Measurements from ENCODE around the gene MTFP1. TPM values are rescaled to one million over a fixed set of nuclear protein-coding genes. Genes with fewer than 3 reads are reported as not detected.
A peak's percentile ranks its signal among the peaks of the same experiment; 100 is the strongest.

The MTFP1 gene
- total and polyA plus RNA-seq, 9 of the 15 experiments (the other 6 are each of a cell fraction or from before 2014, with no cell fraction given): 10.7 to 52.0 (median 30.1) TPM

DNA sequence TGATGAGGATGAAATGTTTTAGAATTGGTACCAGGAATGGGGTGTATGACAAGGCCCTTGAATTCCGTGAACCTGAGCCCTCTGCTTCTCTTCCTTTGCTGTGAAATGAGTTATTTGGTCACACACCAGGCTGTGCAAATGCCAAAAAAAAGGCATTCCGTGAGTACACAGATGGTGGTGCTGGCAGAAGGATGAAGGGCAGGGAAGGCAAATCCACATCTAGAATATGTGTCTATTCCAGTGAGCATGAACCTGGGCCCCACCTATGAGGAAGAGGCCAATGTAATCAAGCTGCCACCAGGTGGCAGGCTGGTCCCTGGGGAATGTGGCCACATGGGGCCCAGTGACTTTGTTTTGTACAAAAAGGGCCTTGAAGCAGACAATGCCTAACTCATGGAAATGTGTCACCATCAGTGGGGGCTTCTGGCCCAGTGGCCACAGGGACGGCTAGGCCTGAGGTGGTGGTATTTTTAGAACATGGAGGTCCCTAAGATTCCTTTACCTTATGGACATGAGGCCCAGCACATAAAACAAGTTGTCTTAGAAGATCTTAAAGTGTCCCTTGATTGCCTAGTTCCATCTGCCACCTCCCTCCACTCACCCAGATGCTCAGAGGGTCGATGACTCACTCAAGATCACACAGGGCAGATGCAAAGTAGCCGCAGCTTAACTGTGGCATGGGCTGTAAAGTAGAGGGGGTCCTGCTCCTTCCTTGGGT, 34.4 kb upstream of the MTFP1 start (continued):
- TF ChIP-seq NBN (IDR thresholded peaks at IDR 0.05; ENCODE audit: low read depth) (no peak), ERF (CRISPR knock-in tag; IDR thresholded peaks at IDR 0.05) (no peak), CCNT2 (IDR thresholded peaks at IDR 0.05; ENCODE audit: borderline replicate concordance, extremely low read depth, insufficient read length, low read depth, low read length) (no peak), DPF2 (IDR thresholded peaks at IDR 0.05) (no peak), GTF2F1 (IDR thresholded peaks at IDR 0.05; ENCODE audit: low read depth, low read length) (no peak), ZNF699 (CRISPR knock-in tag; IDR thresholded peaks at IDR 0.05; ENCODE audit: insufficient replicate concordance) (no peak), ZSCAN32 (CRISPR knock-in tag; IDR thresholded peaks at IDR 0.05) (no peak), ZNF143 (CRISPR knock-in tag; IDR thresholded peaks at IDR 0.05) (no peak), MYNN (IDR thresholded peaks at IDR 0.05) (no peak), MYNN (CRISPR knock-in tag; IDR thresholded peaks at IDR 0.05) (no peak), ZNF644 (tag; IDR thresholded peaks at IDR 0.05; ENCODE audit: low read depth) (no peak), THRAP3 (IDR thresholded peaks at IDR 0.05; ENCODE audit: borderline replicate concordance) (no peak), GABPB1 (CRISPR knock-in tag; IDR thresholded peaks at IDR 0.05) (0 out of 2 replicates have a peak, but pooled peaks have one; percentile 33), HMG20A (CRISPR knock-in tag; conservative IDR thresholded peaks at IDR 0.05) (no peak), ZNF23 (CRISPR knock-in tag; IDR thresholded peaks at IDR 0.05) (no peak), NR2C2 (CRISPR knock-in tag; IDR thresholded peaks at IDR 0.05) (no peak), NR2C2 (tag; IDR thresholded peaks at IDR 0.05) (no peak)
- TF ChIP-seq, protein P1, sequence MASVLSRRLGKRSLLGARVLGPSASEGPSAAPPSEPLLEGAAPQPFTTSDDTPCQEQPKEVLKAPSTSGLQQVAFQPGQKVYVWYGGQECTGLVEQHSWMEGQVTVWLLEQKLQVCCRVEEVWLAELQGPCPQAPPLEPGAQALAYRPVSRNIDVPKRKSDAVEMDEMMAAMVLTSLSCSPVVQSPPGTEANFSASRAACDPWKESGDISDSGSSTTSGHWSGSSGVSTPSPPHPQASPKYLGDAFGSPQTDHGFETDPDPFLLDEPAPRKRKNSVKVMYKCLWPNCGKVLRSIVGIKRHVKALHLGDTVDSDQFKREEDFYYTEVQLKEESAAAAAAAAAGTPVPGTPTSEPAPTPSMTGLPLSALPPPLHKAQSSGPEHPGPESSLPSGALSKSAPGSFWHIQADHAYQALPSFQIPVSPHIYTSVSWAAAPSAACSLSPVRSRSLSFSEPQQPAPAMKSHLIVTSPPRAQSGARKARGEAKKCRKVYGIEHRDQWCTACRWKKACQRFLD (CRISPR knock-in tag; IDR thresholded peaks at IDR 0.05): no peak
- TF ChIP-seq, protein P2, sequence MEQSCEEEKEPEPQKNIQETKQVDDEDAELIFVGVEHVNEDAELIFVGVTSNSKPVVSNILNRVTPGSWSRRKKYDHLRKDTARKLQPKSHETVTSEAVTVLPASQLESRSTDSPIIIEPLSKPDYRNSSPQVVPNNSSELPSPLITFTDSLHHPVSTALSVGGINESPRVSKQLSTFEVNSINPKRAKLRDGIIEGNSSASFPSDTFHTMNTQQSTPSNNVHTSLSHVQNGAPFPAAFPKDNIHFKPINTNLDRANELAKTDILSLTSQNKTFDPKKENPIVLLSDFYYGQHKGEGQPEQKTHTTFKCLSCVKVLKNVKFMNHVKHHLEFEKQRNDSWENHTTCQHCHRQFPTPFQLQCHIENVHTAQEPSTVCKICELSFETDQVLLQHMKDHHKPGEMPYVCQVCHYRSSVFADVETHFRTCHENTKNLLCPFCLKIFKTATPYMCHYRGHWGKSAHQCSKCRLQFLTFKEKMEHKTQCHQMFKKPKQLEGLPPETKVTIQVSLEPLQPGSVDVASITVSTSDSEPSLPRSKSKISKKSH (CRISPR knock-in tag; IDR thresholded peaks at IDR 0.05): no peak
- TF ChIP-seq, protein P3, sequence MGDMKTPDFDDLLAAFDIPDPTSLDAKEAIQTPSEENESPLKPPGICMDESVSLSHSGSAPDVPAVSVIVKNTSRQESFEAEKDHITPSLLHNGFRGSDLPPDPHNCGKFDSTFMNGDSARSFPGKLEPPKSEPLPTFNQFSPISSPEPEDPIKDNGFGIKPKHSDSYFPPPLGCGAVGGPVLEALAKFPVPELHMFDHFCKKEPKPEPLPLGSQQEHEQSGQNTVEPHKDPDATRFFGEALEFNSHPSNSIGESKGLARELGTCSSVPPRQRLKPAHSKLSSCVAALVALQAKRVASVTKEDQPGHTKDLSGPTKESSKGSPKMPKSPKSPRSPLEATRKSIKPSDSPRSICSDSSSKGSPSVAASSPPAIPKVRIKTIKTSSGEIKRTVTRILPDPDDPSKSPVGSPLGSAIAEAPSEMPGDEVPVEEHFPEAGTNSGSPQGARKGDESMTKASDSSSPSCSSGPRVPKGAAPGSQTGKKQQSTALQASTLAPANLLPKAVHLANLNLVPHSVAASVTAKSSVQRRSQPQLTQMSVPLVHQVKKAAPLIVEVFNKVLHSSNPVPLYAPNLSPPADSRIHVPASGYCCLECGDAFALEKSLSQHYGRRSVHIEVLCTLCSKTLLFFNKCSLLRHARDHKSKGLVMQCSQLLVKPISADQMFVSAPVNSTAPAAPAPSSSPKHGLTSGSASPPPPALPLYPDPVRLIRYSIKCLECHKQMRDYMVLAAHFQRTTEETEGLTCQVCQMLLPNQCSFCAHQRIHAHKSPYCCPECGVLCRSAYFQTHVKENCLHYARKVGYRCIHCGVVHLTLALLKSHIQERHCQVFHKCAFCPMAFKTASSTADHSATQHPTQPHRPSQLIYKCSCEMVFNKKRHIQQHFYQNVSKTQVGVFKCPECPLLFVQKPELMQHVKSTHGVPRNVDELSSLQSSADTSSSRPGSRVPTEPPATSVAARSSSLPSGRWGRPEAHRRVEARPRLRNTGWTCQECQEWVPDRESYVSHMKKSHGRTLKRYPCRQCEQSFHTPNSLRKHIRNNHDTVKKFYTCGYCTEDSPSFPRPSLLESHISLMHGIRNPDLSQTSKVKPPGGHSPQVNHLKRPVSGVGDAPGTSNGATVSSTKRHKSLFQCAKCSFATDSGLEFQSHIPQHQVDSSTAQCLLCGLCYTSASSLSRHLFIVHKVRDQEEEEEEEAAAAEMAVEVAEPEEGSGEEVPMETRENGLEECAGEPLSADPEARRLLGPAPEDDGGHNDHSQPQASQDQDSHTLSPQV (IDR thresholded peaks at IDR 0.05): 0 out of 2 replicates have a peak, but pooled peaks have one; percentile 45
- TF ChIP-seq, protein P4, sequence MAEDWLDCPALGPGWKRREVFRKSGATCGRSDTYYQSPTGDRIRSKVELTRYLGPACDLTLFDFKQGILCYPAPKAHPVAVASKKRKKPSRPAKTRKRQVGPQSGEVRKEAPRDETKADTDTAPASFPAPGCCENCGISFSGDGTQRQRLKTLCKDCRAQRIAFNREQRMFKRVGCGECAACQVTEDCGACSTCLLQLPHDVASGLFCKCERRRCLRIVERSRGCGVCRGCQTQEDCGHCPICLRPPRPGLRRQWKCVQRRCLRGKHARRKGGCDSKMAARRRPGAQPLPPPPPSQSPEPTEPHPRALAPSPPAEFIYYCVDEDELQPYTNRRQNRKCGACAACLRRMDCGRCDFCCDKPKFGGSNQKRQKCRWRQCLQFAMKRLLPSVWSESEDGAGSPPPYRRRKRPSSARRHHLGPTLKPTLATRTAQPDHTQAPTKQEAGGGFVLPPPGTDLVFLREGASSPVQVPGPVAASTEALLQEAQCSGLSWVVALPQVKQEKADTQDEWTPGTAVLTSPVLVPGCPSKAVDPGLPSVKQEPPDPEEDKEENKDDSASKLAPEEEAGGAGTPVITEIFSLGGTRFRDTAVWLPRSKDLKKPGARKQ (CRISPR knock-in tag; IDR thresholded peaks at IDR 0.05): no peak
